Measurements from ENCODE around the gene MYOM1.

DNA sequence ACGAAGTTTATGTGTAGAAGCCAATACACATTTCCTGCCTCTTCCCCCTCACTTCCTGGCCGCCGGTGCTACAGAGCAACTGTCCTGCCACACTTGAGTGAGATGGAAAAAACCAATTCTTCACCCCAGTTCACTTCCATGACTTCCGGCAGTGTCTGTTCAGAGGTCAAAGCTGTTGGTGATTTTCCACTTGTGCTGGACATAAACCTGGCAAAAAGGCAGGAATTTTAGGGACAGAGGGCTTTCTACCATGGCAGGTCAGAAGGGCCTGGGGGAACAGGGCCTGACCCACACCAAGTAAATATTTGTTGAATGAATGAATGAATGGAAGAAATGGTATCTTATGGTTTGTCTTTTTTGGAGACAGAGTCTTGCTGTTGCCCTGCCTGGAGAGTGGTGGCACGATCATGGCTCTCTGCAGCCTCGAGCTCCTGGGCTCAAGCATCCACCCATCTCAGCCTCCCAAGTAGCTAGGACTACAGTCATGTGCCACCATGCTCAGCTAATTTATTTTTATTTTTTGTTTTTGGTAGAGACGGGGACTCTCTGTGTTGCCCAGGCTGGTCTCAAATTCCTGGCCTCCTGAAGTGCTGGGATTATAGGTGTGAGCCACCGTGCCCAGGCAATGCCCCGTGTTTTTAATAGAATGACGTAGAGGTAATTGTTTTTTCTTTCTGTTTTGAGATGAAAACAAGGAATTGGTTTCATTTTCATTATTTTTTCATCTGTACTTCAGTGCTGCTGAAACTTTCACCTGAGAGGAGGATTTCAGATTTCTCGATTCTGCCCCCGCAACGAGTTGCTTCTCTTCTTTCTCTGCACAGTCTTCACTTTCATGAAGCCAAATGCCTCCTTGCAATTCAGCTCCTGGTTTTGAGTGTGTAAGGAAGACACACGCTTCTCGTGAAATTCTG is 158.8 kb downstream of the MYOM1 start:
- no peak for TF ChIP-seq POLR2AphosphoS5 (IDR thresholded peaks at IDR 0.05)
- TF ChIP-seq, protein P1, sequence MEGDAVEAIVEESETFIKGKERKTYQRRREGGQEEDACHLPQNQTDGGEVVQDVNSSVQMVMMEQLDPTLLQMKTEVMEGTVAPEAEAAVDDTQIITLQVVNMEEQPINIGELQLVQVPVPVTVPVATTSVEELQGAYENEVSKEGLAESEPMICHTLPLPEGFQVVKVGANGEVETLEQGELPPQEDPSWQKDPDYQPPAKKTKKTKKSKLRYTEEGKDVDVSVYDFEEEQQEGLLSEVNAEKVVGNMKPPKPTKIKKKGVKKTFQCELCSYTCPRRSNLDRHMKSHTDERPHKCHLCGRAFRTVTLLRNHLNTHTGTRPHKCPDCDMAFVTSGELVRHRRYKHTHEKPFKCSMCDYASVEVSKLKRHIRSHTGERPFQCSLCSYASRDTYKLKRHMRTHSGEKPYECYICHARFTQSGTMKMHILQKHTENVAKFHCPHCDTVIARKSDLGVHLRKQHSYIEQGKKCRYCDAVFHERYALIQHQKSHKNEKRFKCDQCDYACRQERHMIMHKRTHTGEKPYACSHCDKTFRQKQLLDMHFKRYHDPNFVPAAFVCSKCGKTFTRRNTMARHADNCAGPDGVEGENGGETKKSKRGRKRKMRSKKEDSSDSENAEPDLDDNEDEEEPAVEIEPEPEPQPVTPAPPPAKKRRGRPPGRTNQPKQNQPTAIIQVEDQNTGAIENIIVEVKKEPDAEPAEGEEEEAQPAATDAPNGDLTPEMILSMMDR (IDR thresholded peaks at IDR 0.05): no peak

Data from esophagus muscularis mucosa (tissue), 3 donors.